NB4 (cell line): ENCODE measurements around the gene SNTB2.

Experiments
- DNase-seq: peaks from one replicate; pipeline ENCODE4 v3.0.0; 2010; ENCODE audit warnings: low read depth
- H3K4me3 ChIP-seq: one replicate; pipeline ENCODE4 v1.5.1; 2011; ENCODE audit warnings: mild to moderate bottlenecking, low read depth, low read length, moderate library complexity
- MAX ChIP-seq: IDR thresholded peaks from 2 replicates; pipeline ENCODE4 v1.6.1; 2011; ENCODE audit warnings: low read depth, low read length
- MYC ChIP-seq: IDR thresholded peaks from 2 replicates; pipeline ENCODE4 v1.6.1; 2011; ENCODE audit warnings: low read depth, low read length
- POLR2A ChIP-seq: IDR thresholded peaks from 2 replicates; pipeline ENCODE4 v1.6.1; 2011; ENCODE audit warnings: mild to moderate bottlenecking; ENCODE audit not compliant: insufficient read length; ENCODE audit errors: extremely low read depth
- TF ChIP-seq, protein P1 (sequence below): IDR thresholded peaks from one replicate; pipeline ENCODE4 v1.5.1; 2012; ENCODE audit warnings: low read depth, low read length

Gene SNTB2

DNA sequence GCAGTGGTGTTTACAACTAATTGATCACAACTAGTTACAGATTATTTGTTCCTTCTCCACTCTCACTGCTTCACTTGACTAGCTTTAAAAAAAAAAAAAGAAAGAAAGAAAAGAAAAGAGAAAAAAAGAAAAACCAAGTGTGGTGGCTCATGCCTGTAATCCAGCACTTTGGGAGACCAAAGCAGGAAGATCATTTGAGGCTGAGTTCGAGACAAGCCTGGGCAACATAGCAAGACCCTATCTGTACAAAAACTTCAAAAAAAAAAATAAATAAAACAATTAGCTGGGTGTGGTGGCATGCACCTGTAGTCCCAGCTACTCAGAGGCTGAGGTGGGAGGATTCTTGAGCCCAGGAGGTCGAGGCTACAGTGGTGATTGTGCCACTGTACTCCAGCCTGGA, 4.2 kb downstream of the SNTB2 start:
- TF ChIP-seq, protein P1, sequence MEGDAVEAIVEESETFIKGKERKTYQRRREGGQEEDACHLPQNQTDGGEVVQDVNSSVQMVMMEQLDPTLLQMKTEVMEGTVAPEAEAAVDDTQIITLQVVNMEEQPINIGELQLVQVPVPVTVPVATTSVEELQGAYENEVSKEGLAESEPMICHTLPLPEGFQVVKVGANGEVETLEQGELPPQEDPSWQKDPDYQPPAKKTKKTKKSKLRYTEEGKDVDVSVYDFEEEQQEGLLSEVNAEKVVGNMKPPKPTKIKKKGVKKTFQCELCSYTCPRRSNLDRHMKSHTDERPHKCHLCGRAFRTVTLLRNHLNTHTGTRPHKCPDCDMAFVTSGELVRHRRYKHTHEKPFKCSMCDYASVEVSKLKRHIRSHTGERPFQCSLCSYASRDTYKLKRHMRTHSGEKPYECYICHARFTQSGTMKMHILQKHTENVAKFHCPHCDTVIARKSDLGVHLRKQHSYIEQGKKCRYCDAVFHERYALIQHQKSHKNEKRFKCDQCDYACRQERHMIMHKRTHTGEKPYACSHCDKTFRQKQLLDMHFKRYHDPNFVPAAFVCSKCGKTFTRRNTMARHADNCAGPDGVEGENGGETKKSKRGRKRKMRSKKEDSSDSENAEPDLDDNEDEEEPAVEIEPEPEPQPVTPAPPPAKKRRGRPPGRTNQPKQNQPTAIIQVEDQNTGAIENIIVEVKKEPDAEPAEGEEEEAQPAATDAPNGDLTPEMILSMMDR, result no peak
- TF ChIP-seq MYC (no peak), MAX (no peak), POLR2A (no peak)
- no peak overlapping the region for H3K4me3 ChIP-seq
- DNase-seq, result no peak

DNA sequence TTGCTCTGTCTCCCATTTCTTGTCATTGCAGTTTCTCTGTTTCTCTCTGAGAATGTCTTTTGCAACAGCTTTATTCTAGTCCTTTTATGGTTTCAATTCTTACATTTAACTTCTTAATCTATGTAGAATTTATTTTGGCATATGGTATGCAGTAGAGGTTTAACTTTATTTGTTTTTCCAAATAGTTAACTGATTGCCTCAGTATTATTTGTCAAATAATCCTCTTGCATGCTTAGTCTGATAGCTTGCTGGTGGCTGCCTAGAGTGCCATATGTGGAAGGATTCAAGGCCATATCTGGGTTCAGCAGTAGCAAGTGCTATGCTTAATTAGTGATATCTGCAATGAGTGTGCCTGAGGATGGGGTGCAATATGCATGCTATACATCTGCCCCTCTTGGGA, 6.9 kb downstream of the SNTB2 start:
- TF ChIP-seq MAX (no peak), POLR2A (no peak), MYC (no peak)
- TF ChIP-seq, protein P1, result no peak
- H3K4me3 ChIP-seq, result no peak overlapping the region
- no peak for DNase-seq

DNA sequence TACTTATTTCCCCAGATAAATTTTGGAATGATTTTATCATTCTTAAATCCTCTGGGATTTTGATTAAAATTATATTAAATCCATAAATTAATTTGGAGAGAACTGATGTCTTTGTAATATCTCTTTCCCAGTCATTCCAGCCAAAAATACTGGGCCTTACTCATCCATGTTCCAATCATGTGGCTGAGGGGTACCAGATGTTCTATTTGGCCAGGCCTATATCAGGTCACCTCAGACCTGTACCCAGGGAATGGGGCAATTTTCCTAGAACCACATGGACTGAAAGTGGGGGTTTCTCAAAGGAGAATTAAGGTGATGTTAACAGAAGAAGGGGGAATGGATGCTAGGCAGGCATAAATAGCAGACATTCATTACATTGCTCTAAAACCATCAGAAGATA, 7.5 kb downstream of the SNTB2 start:
- no peak for TF ChIP-seq MAX
- TF ChIP-seq POLR2A, result no peak
- TF ChIP-seq, protein P1, result no peak
- no peak for TF ChIP-seq MYC
- no peak overlapping the region for H3K4me3 ChIP-seq
- no peak for DNase-seq

DNA sequence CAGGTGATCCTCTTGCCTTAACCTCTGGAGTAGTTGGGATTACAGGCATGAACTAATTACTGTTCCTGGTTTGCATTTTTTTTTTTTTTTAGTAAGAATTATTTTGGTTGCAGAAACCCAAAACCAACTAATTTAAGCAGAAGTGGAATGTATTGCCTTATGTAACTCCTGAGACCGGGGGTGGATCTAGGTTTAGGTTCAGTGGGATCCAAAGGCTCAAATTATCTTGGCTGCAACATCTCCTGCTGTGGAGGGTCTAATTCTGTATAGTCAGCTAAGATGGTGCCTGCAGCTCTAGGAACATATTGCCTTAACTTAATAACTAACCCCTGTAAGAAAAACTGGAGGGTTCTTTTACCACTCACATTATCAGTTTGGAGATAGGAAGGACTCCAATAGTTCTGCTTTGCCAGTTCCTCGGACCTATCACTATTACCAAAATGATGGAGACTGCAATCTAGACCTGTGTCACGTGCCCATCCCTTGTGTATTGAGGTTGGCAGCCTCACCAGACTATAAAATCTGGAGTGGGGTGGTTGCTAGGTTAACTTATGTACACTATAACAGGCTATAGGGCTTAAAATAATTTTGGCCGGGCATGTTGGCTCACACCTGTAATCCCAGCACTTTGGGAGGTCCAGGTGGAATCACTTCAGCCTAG, 8.5 kb downstream of the SNTB2 start:
- H3K4me3 ChIP-seq, result no peak overlapping the region
- TF ChIP-seq MYC (no peak), POLR2A (no peak), MAX (no peak)
- TF ChIP-seq, protein P1, result no peak
- DNase-seq, result no peak

GRCh38 chr16:69197573-69197972, 10.6 kb downstream of the SNTB2 start:
- DNase-seq, result no peak
- TF ChIP-seq MAX (no peak), MYC (no peak), POLR2A (no peak)
- TF ChIP-seq, protein P1, result no peak
- H3K4me3 ChIP-seq, result no peak overlapping the region

DNA sequence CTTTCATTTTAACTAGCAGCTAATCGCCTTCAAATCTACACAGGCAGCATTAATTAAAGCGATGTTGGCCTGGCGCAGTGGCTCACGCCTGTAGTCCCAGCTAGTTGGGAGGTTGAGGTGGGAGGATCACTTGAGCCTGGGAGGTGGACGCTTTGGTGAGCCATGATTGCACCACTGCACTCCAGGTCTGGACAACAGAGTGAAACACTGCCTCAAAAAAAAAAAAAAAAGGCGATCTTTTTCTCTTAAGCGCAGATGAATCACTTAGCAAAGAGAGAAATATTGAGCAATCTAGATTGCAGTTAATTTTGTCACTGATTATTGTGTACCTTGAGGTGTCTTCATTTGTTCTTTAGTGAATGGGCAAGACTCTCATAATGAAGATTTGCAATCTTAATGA, 12.4 kb downstream of the SNTB2 start:
- DNase-seq, result peak; percentile 66
- no peak overlapping the region for H3K4me3 ChIP-seq
- TF ChIP-seq MYC, result no peak
- no peak for TF ChIP-seq MAX
- no peak for TF ChIP-seq POLR2A
- TF ChIP-seq, protein P1, result no peak
